Transverse colon (tissue), 4 donors: Measurements from ENCODE around the gene MX2. TPM values are rescaled to one million over a fixed set of nuclear protein-coding genes. Genes with fewer than 3 reads are reported as not detected.
"Not testable (repeated sequence)": the region's sequence is repeated elsewhere in the genome, so short reads cannot be mapped to it uniquely, and the experiment has no call there.

ENCODE experiments used
- DNase-seq: peaks from one replicate; pipeline ENCODE4 v3.0.0-alpha.2; 2019
- H3K27ac ChIP-seq, 4 donors: fragments of 200-600 bp; sonication (generic); 2 replicates each; pipeline ENCODE4 v1.5.1; 2016 to 2018; ENCODE audit warnings: inconsistent platforms in 4 of 4
- H3K27me3 ChIP-seq: fragments of 200-600 bp; sonication (generic); 2 replicates; pipeline ENCODE4 v1.5.1; 2017; ENCODE audit warnings: inconsistent platforms
- H3K36me3 ChIP-seq, 4 donors: fragments of 200-600 bp; sonication (generic); 2 replicates each; pipeline ENCODE4 v1.5.1; 2017 to 2019; ENCODE audit warnings: inconsistent platforms in 4 of 4
- H3K4me1 ChIP-seq, 4 donors: fragments of 200-600 bp; sonication (generic); 2 replicates each; pipeline ENCODE4 v1.5.1; 2017 to 2020; ENCODE audit warnings: inconsistent platforms in 4 of 4
- H3K4me3 ChIP-seq, 4 donors: fragments of 200-600 bp; sonication (generic); 1 replicate in 1 of 4; 2 replicates in 3 of 4; pipeline versions ENCODE4 v1.5.1 to v1.6.1; 2017 to 2019; ENCODE audit warnings: inconsistent platforms in 4 of 4
- H3K9me3 ChIP-seq, 2 donors: fragments of 200-600 bp; sonication (generic); 2 replicates each; pipeline ENCODE4 v1.5.1; 2017 to 2019; ENCODE audit warnings: inconsistent platforms in 2 of 2
- CTCF ChIP-seq, 5 experiments: fragments of 200-600 bp in 3 of 5; fragments of 450-650 bp in 2 of 5; sonication (generic) in 3 of 5; IDR thresholded peaks; 1 replicate in 2 of 5; 2 replicates in 3 of 5; pipeline ENCODE4 v1.5.1; 2016 to 2017; ENCODE audit warnings: antibody characterized with exemption in 5 of 5, inconsistent platforms in 3 of 5, mild to moderate bottlenecking in 2 of 5, moderate library complexity in 1 of 5
- EP300 ChIP-seq: sonication (generic); formaldehyde crosslinking; IDR thresholded peaks from one replicate; pipeline ENCODE4 v1.6.1; 2017; ENCODE audit warnings: antibody characterized with exemption, low read depth
- POLR2A ChIP-seq: fragments of 450-650 bp; IDR thresholded peaks from one replicate; pipeline ENCODE4 v1.6.1; 2016; ENCODE audit warnings: antibody characterized with exemption, mild to moderate bottlenecking, moderate library complexity
- POLR2AphosphoS5 ChIP-seq, 3 donors: sonication (generic); formaldehyde crosslinking; IDR thresholded peaks; one replicate each; pipeline ENCODE4 v1.6.1; 2016; ENCODE audit warnings: antibody characterized with exemption in 3 of 3
- WGBS, 2 donors: methylation state at CpG; one replicate each; pipeline ENCODE4 v1.1.5; 2018; ENCODE audit warnings: low coverage in 1 of 2; 5-methylcytosine and 5-hydroxymethylcytosine counted together
- in situ Hi-C, 4 donors: fragments of 200-750 bp; cut with MboI; loops; one replicate each; pipeline versions ENCODE4 v1.15.0 to v1.15.1; 2017; ENCODE audit warnings: low sequenced_read_pairs in 3 of 4, low pct_ligation_motif_present in 1 of 4, low pct_unique_long_range_greater_than_20kb in 1 of 4
- intact Hi-C: fragments of 100-400 bp; cut with DNase I; formaldehyde crosslinking; loops from one replicate; pipeline ENCODE4 v1.15.1; 2023; ENCODE audit warnings: low total_unique reads
- total RNA-seq, 4 donors: library from RNA; depleted of rRNA; stranded (reverse); fragments of >200 nt; gene quantifications; one replicate each; pipeline ENCODE4 v1.1.0, GENCODE V29; 2016

MX2 gene
- total RNA-seq, 4 donors from 2014 or later = 3.4 to 16.9 (median 4.1) TPM

DNA sequence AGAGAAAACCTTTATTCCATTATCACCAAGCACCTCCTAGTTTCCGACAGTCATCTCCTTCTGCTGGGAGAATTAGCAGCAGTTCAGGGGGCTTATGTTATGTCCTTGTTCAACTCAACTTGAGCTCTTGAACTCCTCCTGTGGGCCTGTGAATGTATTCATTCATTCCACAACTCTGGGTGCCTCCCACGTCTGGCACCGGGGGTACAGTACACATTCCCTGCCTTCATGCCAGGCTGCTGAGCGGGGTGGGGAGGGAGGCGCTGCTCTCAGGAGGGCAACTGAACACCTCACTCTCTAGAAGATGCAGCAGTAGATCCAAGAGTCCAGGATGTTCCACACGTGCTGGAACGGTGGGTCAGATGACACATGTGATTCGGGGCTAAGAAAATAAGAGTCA lies 4.3 kb upstream of the MX2 start:
- no peaks in the 10 kb centered on the region for H3K27me3 ChIP-seq
- H3K4me1 ChIP-seq = peaks cover 5 to 26% (median 17%) of the 10 kb centered on the region in 4 donors
- no peak overlapping the region for H3K4me3 ChIP-seq
- H3K27ac ChIP-seq = no peak overlapping the region
- TF ChIP-seq POLR2A (no peak), CTCF (IDR thresholded peaks at IDR 0.05) (no peak), EP300 (no peak), POLR2AphosphoS5 (IDR thresholded peaks at IDR 0.05) (no peak)
- intact Hi-C loops (no loop called here), in situ Hi-C loops (no loop called here)
- no peak for DNase-seq
- H3K9me3 ChIP-seq = no peaks in the 10 kb centered on the region
- WGBS, 2 donors = 77 to 100% methylated on average over 1 to 8 of the region's 8 CpGs
- no peaks in the 10 kb centered on the region for H3K36me3 ChIP-seq

DNA sequence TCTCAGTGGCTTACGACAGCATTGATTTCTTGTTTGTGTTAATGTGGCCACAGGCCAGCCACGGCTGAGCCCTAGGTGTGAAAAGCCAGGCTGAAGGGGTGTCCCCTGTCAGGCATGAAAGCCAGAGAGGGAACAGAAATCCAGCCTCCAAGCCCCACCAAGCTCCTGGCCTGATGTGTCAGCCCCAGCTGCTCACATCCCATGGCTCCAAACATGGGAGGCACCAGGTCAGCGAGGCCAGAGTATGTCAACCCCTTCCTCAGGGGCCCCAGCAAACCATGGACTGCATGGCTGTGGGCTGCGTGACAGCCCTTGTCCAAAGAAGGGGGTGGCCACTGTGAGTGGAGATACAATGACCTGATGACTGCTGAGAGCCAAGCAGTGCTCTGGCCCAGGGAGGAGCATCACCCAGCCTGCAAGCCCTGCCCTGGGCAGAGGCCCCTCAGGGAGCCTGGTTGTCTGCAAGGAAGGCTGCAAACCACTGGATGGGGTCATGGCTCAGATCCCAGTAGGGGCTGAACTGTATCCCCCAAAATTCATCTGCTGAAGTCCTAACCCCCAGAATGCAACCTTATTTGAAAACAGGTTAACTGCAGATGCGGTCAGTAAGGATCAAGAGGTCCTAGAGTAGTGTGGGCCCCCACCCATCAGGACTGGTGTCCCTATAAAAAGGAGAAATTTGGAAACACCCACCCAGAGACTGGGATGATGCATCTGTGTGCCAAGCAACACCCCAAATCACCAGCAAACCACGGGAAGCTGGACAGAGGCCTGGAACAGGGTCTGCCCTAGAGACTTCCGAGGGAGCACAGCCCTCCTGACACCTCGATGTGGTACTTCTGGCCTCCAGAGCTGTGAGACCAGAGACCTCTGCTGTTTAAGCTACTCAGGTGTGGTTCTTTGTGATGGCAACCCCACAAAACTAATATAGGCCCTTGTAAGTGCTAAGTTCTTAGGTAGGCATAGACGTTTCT lies 3.3 kb upstream of the MX2 start:
- intact Hi-C loops (no loop called here), in situ Hi-C loops (no loop called here)
- Histone ChIP-seq H3K36me3 (no peaks in the 10 kb centered on the region), H3K9me3 (no peaks in the 10 kb centered on the region), H3K27me3 (no peaks in the 10 kb centered on the region), H3K4me3 (no peak overlapping the region), H3K27ac (no peak overlapping the region), H3K4me1 (peaks cover 5 to 34% (median 23%) of the 10 kb centered on the region in 4 donors)
- TF ChIP-seq EP300 = no peak
- no peak for TF ChIP-seq POLR2A
- no peak for TF ChIP-seq CTCF (IDR thresholded peaks at IDR 0.05)
- TF ChIP-seq POLR2AphosphoS5 (IDR thresholded peaks at IDR 0.05) = no peak
- WGBS, 2 donors = 86 to 100% methylated on average over 1 to 9 of the region's 9 CpGs
- DNase-seq = no peak

DNA sequence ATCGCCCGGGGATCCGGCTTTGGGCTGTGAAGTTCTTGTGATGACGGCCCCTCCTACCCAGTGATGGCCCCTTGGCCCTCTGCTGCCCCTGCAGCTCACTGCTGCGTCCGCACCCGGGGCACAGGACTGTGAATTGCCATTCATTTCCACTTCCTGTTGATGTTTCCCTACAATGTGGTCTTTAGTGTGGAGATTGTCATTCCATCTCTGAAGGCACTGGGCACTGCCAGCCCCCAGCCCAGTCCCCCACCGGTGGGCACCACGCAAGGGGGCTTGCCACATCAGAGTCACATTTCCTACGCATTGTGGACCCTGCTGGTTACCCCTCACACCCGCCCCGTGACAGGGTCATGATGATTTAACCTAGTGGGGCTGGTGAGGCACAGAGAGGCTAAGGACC lies 2.5 kb upstream of the MX2 start:
- H3K4me3 ChIP-seq = no peak overlapping the region
- no peak for DNase-seq

GRCh38 chr21:41359754-41360071 lies 2.1 kb upstream of the MX2 start:
- in situ Hi-C loops, H3K9me3 ChIP-seq, H3K27me3 ChIP-seq, H3K4me3 ChIP-seq, H3K36me3 ChIP-seq, intact Hi-C loops: not testable (repeated sequence)
- peak; percentile 51 for DNase-seq
- H3K27ac ChIP-seq = peak overlapping the region; percentile 64 to 87 (median 76)
- H3K4me1 ChIP-seq = peaks cover 5 to 44% (median 23%) of the 10 kb centered on the region in 4 donors
- WGBS, 2 donors = 65% methylated on average over 4 of the region's 4 CpGs; no CpG with 5 or more reads in 1 of the 2 donors

More for the DNA sequence above, 2.5 kb upstream of the MX2 start:
- Histone ChIP-seq H3K36me3 (no peaks in the 10 kb centered on the region), H3K4me1 (peaks cover 5 to 41% (median 23%) of the 10 kb centered on the region in 4 donors), H3K27me3 (no peaks in the 10 kb centered on the region), H3K9me3 (no peaks in the 10 kb centered on the region), H3K27ac (peak overlapping the region in 2 of 4 donors; percentile 64 to 87)
- WGBS, 2 donors = 79 to 94% methylated on average over 5 to 11 of the region's 12 CpGs
- TF ChIP-seq CTCF (IDR thresholded peaks at IDR 0.05) (no peak), EP300 (no peak), POLR2A (no peak), POLR2AphosphoS5 (IDR thresholded peaks at IDR 0.05) (no peak)
- in situ Hi-C loops (no loop called here), intact Hi-C loops (no loop called here)
